Suppressor macrophage treated with lipopolysaccharide for 1 hour (primary cell): ENCODE results near the gene HSF5.

Experiments
- DNase-seq, 3 donors: peaks; one replicate each; pipeline ENCODE4 v3.0.0-alpha.2; 2020 to 2022

The HSF5 gene

DNA sequence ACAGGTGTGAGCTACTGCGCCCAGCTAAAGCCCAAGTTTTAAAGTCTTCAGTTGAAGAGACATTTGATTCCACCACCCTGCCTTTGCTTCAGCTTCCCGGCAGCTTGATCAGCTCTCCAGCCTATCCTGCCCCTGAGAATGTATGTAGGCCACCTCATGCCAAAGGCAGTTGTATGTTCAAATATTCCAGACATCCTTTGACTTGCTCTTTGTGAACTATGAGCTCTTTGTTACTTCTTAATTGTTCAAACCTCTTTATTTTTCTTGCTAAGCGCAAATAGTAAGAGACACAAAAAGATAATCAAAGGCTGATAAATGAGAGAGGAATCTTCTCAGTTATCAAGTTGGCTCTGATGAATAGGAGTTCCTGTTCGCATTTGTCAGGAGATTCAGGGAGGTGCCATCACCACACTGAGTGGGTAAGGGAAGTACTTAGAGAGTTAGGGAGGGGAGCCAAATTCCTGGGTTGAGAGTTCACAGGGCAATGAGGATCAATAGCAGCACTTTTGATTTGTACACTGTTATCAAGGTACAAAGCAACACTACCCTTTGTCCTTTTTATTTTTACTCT, 104.2 kb downstream of the HSF5 start:
- DNase-seq = peak; percentile 15 to 38 (median 36)

- no peak for DNase-seq
Observed at GRCh38 chr17:58382872-58383242, 105.4 kb downstream of the HSF5 start.

- peak; percentile 7 to 50 (median 33) for DNase-seq
Observed at GRCh38 chr17:58382108-58382871, 105.9 kb downstream of the HSF5 start.

DNA sequence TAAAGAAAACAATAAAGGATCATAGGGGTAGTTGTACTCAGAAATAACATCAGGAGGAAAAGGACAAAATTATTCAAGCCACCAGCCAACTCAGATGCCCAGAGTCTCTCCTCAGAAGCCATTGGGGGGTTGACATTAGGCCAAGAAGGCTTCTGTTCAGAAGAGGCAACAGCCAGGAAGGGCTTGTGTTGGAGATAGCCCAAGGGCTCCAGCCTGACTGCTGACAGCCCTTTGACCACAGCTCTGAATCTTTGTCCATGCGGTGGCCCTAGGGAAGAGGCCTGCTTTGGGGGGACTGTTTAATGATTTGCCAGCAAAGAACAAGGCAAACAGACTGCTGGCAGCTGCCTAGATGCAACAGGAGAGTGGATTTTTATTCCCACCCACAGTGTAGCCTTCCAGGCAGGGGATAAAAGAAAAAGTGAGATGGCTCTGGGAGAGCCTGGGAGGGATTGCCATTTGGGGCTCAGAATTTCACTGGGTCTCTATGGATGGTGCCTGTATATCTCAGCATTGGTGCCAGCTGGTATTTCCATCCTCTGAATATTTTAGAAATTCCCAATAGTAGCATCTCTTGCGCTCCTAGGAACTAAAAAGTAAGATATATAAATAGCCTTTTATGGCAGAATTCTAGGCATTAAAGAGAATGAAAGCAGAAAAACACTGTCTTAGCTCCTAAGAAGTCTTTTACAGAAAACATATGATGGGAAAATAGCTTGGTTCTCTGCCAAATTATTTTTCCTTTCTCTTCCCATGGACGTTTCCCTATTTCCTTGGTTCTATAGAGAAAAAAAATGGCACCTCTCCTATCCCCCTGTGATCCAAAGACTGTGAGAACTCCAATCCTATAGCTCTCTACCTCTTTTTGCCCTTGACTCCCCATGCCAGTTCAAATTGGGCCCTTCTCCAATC, 106.8 kb downstream of the HSF5 start:
- no peak for DNase-seq

DNA sequence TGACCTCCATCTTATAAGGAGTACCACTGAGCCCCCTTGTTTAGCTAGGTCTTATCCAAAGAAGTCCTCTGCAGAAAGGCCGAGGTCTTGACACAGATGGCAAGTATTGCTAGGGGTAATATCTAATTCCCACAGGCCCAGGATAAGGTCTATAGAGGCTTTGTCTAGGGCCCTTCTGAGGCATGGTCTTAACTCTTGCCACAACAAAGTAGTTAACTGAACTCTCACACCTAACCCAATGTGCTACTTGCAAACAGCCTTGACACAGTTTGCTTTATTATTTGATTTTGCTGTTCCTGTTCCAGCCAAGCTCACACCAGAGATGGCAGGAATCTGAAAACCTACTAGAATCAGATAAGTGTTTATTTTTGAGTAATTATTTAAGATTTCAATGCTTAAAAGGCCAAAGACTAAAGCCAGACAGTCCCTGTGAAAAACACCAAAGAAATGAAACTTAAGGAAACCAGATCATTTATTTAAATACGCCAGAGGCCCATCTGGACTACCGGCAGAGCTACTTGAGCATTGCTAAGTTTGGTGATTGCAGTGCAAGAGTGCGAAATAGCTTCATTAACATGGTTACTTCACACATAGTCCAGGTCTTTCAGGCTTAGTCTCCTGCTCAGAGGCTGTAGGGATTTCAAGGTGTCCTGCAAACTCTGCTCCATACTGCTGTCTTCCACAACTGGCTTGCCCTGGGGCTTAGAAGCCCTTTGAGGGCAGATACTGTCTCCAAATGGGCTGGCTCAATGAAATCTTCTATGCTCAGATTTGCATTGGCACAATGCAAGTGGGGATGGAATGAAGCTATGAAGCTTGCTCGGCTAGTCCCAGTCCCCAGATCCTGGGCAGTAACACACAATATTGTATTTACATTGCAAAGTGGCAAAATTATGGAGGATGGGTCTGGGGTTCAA, 107.7 kb downstream of the HSF5 start:
- DNase-seq = no peak

- DNase-seq = no peak
Observed at GRCh38 chr17:58379511-58379824, 108.7 kb downstream of the HSF5 start.

GRCh38 chr17:58378733-58379510, 109.3 kb downstream of the HSF5 start:
- DNase-seq = no peak

DNA sequence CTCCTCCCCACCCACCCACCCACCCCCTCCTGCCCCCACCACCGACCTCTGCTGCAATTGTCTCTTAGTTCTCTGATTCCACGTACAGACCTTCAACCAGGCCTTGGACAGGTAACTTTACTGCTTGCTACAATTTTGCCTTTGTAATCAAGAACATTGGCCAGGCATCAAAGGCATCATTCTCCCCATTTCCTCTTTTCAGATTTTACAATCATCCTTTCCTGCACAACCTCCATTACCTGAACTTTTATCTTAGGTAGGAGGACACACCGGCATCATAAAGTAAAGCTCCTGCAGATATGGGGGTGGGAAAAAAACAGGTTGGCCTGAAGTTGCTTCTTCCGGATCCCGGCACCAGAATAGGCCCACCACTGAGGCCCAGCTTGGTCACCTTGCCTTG, 110.5 kb downstream of the HSF5 start:
- DNase-seq = no peak

DNA sequence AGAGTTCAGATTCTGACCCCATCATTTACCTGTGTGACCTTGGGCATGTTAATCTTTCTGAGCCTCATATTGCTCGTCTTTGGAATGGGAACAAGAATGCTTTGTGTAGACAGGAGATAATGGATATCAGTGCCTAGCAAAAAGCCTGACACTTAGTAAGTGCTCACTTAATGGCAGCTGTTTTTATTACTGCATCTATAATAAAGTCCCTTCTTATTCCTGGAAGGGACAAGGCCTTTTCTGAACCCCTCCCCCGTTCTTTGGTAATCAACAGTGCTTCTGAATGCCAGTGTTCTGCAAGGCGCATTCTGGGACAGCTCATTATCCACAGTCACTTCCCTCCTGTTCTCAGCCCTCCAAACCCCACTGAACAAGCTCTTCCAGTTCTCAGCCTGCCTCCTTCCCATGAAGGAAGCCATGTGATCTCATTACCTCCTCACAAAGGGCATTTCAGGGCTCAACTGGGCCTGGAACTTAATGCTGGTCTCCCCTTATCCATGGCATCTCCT, 111.1 kb downstream of the HSF5 start:
- DNase-seq = peak; percentile 27 to 39 (median 30)

DNA sequence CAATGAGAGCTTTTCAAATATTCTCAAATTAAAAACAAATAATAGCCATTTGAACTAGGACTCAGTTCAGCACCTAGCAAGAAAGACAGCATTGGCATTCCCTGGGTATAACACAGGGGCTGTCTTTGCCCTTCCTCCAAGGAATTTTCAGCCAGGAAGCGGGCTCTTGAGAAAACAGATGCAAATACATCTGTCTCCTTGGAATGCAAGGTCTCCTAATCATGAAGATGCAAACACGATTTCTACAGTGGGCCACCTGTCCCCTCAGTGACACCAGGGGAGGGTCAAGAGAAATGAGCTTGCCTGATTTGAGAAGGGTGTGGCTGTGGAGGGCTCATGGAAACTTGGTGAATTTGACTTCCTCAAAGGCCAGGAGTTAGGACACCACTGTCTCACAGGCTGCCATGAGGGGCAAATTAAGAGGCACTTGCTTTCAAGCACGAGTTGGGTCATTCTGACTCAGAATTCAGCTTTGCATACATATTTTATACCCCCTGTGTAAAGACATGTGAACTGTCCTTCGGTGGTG, 111.7 kb downstream of the HSF5 start:
- DNase-seq = peak; percentile 64 to 72 (median 71)

DNA sequence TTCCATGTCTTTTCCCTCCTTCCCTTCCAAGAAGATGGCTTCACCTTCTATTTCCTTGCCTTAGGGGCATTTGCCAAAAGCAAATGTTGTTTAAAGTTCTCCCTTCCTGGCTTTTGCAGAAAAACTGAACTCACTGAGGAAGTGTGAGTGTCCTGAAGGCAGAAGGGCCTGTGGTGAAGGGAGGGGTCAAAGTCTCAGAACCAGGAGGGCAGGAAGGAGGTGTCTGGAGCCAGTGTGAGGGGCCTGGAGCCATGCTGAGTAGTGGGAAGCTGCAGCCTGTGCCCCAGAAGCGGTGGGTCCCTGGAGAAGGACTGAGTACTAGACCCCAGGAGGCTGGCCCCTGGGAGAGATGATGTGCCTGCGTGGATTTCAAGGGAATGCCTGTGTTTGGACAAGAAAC, 112.4 kb downstream of the HSF5 start:
- DNase-seq = peak in 1 of 3 donors; percentile 15

DNA sequence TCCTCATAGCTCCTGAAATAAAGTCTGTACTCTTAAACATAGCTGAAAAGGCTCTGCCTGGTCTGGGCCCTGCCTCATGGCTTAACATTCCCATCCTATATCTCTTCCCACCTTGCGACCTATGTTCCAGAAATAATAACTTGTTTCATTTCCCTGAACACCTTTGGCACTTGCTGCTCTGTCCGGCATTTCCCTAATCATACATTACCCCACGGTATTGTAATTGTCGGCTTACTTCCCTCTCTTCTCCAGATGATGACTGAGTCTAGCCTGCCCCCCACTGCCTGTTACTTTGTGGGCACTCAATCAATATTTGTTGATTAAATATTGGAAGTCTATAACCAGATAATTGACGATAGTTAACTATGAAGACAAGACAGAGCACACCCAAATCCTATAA, 113.0 kb downstream of the HSF5 start:
- peak; percentile 53 to 59 (median 53) for DNase-seq

DNA sequence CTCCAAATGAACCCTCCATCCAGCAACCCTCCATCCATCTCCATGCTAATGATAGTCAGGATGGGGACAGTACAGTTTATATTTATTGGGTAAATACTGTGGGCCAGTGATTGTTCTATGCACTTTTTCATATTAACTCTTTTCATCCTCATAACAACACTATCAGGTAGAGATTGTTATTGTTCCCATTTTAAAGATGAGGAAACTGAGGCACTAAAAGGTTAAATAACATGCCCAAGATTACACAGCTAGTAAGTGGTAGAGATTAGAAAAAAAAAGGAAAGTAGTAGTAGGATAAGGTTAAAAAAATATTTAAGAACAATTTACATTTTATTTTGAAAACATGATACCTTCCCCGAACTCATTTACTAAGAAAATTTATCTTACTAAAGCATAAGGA, 114.3 kb downstream of the HSF5 start:
- DNase-seq = no peak

GRCh38 chr17:58373003-58373402, 115.2 kb downstream of the HSF5 start:
- no peak for DNase-seq

DNA sequence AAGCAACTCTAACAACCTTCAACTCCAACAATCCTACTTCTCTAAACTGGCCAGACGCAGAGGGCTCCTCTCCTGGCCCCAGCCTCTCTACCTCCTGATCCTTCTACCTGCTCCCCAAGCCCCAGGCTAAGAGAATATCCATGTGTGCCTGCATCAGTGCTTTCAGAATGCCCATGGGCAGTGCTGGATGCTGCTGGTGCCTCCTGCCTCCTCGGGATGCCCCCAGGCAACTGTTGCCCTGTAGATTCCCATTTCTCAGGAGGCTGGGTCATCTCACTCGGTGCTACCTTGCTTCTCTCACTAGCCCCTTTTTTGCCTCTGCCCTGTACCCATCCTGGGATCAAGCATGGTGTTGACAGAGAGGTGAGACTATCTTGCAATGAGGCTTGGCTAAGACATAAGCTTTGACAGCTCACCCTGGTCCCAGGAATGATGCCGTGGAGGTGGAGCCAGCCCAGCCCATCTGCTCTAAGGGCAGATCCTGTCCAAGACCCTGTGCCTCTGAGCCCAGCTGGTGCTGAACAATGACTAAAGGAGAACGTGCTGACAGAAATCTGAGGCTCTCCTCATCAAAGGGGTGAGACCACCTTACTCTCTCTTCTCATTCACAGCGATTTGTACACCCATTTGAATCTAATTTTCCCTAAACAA, 116.8 kb downstream of the HSF5 start:
- DNase-seq = no peak

- DNase-seq = no peak
Observed at GRCh38 chr17:58370716-58371115, 117.5 kb downstream of the HSF5 start.

DNA sequence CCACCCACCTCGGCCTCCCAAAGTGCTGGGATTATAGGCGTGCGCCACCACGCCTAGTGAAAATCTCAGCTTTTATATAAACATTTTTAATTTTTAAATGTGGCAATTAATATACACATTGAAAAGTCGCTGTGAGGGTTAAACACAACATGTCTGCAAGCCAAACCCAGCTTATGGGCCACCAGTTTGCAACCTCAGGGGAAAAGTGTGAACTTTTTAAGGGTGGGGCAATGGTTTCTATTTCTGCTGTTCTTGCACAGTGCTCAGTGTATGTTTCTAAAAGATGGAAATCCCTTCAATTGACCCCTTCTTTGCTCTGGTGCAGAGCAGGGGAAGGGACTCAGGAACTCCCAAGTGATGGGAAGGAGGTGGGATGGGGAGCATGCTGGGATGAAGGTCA, 117.9 kb downstream of the HSF5 start:
- no peak for DNase-seq
